GM03348 (cell line): ENCODE results near the gene ASB13.
"Not testable (repeated sequence)": the region's sequence is repeated elsewhere in the genome, so short reads cannot be mapped to it uniquely, and the experiment has no call there.

Experiments used
- DNase-seq: peaks from one replicate; pipeline ENCODE4 v3.0.0; 2012; ENCODE audit warnings: low spot score

The ASB13 gene

GRCh38 chr10:5604961-5605360 lies 61.4 kb downstream of the ASB13 start:
- no peak for DNase-seq

GRCh38 chr10:5604236-5604925 lies 62.0 kb downstream of the ASB13 start:
- no peak for DNase-seq

DNA sequence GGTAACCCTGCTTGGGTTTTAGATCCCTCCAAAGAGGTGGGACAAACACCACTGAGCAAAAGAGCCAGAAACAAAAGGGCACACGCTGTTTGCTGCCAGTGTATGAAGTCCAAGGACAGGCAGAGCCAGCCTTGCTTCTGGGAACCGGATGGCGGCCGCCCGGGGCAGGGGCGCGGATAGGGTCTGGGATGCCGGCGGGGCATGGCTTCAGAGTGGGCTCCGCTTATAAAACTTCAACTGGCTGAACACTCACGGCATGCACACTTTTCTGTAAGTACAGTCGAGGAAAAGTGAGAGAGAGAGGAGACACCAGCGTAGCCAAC lies 62.6 kb downstream of the ASB13 start:
- DNase-seq = no peak

- no peak for DNase-seq
Measured at GRCh38 chr10:5603091-5603847, 63.1 kb downstream of the ASB13 start.

DNA sequence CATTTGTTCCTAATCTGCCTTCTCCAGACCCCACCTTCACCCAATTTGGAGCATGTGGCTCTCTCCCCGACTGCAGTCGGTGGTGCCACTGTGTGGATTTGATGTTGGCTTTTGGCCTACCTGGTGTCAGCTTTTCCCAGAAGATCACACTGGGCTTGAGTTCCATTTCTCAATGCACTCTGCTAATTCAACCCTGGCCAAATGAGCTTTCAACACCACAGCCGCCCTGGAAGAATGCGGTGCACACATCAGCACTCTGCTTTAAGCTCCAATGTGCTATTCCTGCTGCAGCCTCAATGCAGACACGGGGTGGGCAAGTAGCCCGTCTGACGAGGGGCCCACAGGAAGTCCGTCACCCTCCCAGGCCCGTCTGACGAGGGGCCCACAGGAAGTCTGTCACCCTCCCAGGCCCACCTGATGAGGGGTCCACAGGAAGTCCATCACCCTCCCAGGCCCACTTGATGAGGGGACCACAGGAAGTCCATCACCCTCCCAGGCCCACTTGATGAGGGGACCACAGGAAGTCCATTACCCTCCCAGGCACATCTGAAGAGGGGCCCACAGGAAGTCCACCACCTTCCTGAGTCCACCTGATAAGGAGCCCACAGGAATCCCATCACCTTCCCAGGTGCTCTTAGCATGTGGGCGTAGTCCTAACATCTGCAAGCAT lies 64.4 kb downstream of the ASB13 start:
- no peak for DNase-seq

- DNase-seq = no peak
Measured at GRCh38 chr10:5600908-5601307, 65.5 kb downstream of the ASB13 start.

DNA sequence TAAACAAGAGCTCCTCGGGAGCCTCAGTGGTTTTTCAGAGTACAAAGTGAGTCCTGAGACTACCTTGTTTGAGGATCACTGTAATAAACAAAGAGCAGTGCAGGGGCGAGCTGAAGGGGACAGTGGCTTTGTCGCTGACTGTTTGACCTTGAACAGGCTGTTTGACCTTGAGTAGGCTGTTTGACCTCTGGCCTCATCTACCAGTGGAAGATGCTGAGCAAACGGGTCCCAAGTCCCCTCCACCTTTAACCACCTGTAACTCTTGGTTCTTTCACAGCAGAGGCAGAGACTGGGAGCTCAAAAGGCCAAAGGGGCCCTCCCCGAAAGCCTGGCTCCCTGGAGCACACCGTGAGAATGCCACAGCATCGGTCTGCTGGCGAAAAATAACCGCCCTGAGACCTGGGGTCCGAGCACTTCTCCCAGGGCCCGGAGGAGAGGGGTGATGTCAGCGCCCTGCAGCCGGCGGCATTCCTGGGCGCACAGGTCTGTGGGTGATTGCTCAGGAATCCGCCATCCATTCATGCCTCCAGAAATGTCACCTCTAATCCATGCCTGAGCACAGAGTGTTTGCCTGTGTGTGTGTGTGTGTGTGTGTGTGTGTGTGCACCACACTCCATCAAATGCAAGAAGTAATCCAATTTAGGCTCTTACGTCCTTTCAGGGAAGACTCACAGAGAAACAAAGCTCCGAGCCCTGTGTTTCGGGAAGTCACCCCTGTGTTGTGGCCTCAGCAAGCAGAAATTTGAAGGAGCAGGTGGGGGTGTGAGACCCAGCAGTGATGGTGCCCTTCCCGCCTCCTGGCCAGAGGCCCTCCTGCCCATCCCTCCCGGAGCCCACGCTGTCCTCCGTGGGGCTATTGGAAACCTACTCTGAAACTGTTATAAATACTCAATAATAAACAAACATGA lies 66.5 kb downstream of the ASB13 start:
- DNase-seq = no peak

- DNase-seq = no peak
Measured at GRCh38 chr10:5598085-5598690, 68.2 kb downstream of the ASB13 start.

GRCh38 chr10:5596611-5597341 lies 69.6 kb downstream of the ASB13 start:
- DNase-seq = no peak

- DNase-seq = peak; percentile 80
Measured at GRCh38 chr10:5595994-5596471, 70.4 kb downstream of the ASB13 start.

- DNase-seq = no peak
Measured at GRCh38 chr10:5595591-5595990, 70.8 kb downstream of the ASB13 start.

DNA sequence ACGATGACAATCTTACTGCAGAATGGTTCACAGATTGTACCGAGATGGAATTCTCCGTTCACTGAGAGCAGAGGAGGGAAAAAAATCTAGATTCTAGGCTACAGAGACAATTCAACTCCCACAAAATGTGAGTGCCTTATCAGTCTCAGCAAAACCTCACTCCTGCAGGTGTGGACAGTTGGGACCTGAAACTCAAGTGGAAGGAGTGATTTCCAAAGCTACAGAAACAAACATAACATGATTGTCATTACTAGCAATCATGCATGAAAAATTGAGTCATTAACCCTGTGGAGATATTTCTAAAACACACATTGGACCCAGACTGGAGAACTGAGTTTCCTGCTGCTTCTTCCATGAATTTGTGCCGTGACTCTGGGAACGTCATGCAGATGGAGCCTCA lies 71.3 kb downstream of the ASB13 start:
- no peak for DNase-seq

DNA sequence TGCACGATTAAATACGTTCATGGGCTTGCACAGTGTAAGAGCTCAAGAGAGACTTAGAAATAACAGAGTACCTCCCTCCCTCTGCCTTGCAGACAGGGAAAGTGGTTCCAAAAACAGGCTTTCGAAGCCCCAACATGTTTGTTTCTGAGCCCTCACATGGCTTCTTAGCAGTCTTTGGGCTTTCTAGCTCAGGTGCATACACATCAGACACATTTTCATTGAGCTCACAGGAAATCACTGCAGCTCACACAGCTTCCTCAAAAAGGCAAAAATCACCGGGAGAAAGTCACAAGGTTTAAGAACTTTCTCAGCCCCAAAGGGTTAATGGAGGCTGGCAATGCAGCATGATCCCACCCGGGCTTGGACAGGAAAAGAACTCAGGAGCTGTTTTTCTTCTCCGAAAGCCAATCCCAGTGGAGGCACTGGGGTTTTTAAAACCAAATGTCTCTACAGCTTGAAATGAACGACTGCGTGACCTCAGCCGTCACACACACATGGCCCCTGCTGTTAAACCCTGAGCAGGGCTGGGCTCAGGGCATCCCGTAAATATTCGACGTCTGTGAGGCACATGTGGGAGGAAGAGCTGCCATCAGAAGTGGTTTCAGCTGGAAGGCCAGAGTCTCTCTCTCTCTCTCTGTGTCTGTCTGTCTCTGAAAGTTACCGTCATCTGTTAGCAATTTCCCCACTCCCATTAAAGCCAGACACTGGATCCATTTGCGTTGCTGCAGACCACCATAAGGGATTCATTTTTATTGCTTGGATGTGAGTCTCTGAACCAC lies 71.9 kb downstream of the ASB13 start:
- DNase-seq = peak; percentile 82

DNA sequence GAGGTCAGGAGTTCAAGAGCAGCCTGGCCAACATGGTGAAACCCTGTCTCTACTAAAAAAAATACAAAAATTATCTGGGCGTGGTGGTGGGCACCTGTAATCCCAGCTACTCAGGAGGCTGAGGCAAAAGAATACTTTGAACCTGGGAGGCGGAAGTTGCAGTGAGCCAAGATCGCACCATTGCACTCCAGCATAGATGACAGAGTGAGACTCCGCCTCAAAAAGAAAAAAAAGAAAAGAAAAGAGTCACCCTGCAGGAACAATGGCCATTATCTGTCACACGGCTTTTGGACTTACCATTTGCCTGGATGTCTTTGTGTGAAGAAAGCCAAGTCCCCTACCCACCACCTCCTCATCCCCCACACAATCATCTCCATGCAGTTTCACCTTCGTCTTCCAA lies 73.0 kb downstream of the ASB13 start:
- not testable (repeated sequence) for DNase-seq

GRCh38 chr10:5592070-5592469 lies 74.3 kb downstream of the ASB13 start:
- no peak for DNase-seq

GRCh38 chr10:5591336-5591824 lies 75.0 kb downstream of the ASB13 start:
- DNase-seq = no peak

DNA sequence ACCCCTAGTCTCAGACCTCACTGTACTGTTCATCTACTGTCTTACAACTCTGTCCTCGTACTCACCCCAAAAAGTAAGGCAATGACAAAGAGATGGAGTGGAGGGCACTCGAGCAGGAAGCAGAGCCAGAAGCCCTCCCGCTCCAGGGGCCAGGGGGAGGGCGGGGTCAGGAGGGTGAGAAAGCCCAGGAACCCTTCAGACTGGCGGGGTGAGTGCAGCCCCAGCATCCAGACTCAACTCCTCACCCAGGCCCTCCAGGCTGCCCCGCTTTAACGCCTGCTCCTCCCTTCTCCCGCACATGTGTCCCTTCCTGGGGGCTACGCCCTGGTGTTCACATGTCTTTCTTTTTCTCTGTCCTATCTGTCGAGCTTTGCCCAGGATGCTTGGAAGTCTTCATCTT lies 75.6 kb downstream of the ASB13 start:
- DNase-seq = no peak

GRCh38 chr10:5589661-5590511 lies 76.5 kb downstream of the ASB13 start:
- peak; percentile 57 for DNase-seq
